AG04450 (cell line): ENCODE measurements around the gene FAM78B. TPM values are rescaled to one million over a fixed set of nuclear protein-coding genes. Genes with fewer than 3 reads are reported as not detected.

Source experiments
- CTCF ChIA-PET: fragments of 300-600, 350-600 bp; formaldehyde crosslinking; extraction: SDS; loops from one replicate; lab custom pipeline; 2022; ENCODE audit warnings: antibody characterized with exemption, inconsistent platforms; lab: Charles Lee
- POLR2A ChIA-PET: fragments of 350-600 bp; formaldehyde crosslinking; extraction: SDS; loops from one replicate; lab custom pipeline; 2021; ENCODE audit warnings: antibody characterized with exemption, inconsistent platforms; lab: Yijun Ruan, JAX
- DNase-seq: peaks from one replicate; pipeline ENCODE4 v3.0.0-alpha.2; 2011; ENCODE audit warnings: low read depth, low spot score
- H3K27ac ChIP-seq: one replicate; pipeline ENCODE4 v1.5.1; 2012; ENCODE audit warnings: low read depth, low read length, control low read depth
- H3K27me3 ChIP-seq: one replicate; pipeline ENCODE4 v1.6.0; 2012; ENCODE audit warnings: low read length; ENCODE audit not compliant: control insufficient read depth, insufficient read depth
- H3K4me3 ChIP-seq: 2 replicates; pipeline ENCODE4 v1.5.1; 2011; ENCODE audit warnings: mild to moderate bottlenecking, low read depth, low read length, control low read depth
- H3K9me3 ChIP-seq: 2 replicates; pipeline ENCODE4 v1.5.1; 2012; ENCODE audit warnings: low read length; ENCODE audit not compliant: control insufficient read depth, insufficient read depth
- CTCF ChIP-seq: IDR thresholded peaks from 2 replicates; pipeline ENCODE4 v1.5.1; 2011; ENCODE audit warnings: low read depth, low read length, control low read depth, inconsistent platforms
- polyA plus RNA-seq: library from polyadenylated mRNA; depleted of rRNA; stranded (reverse); fragments of >200 nt; gene quantifications from 2 replicates; pipeline ENCODE4 v1.2.3, GENCODE V29; 2011

FAM78B gene
- polyA plus RNA-seq, 1 experiment, result 0.05 TPM

- CTCF ChIA-PET, result no interaction called here
- no peak overlapping the region for H3K4me3 ChIP-seq
- H3K27ac ChIP-seq, result no peak overlapping the region
- TF ChIP-seq CTCF, result no peak
- POLR2A ChIA-PET, result no interaction called here
- peaks cover 14% of the 10 kb centered on the region for H3K9me3 ChIP-seq
- DNase-seq, result no peak
- no peaks in the 10 kb centered on the region for H3K27me3 ChIP-seq
Measured at GRCh38 chr1:166156674-166157073, 10.1 kb downstream of the FAM78B start.

GRCh38 chr1:166155108-166155507 is 11.7 kb downstream of the FAM78B start:
- peaks cover 14% of the 10 kb centered on the region for H3K9me3 ChIP-seq
- no peak for TF ChIP-seq CTCF
- no peak for DNase-seq
- H3K27me3 ChIP-seq, result no peaks in the 10 kb centered on the region
- H3K4me3 ChIP-seq, result no peak overlapping the region
- POLR2A ChIA-PET, result no interaction called here
- no peak overlapping the region for H3K27ac ChIP-seq
- CTCF ChIA-PET, result no interaction called here

- CTCF ChIA-PET, result no interaction called here
- POLR2A ChIA-PET, result no interaction called here
- H3K9me3 ChIP-seq, result peaks cover 14% of the 10 kb centered on the region
- no peak for TF ChIP-seq CTCF
- H3K4me3 ChIP-seq, result no peak overlapping the region
- H3K27ac ChIP-seq, result no peak overlapping the region
- H3K27me3 ChIP-seq, result no peaks in the 10 kb centered on the region
- DNase-seq, result no peak
Measured at GRCh38 chr1:166153525-166154314, 13.1 kb downstream of the FAM78B start.

- ChIA-PET POLR2A (no interaction called here), CTCF (no interaction called here)
- Histone ChIP-seq H3K4me3 (no peak overlapping the region), H3K27ac (no peak overlapping the region), H3K27me3 (no peaks in the 10 kb centered on the region), H3K9me3 (peaks cover 14% of the 10 kb centered on the region)
- no peak for TF ChIP-seq CTCF
- no peak for DNase-seq
Measured at GRCh38 chr1:166152978-166153377, 13.8 kb downstream of the FAM78B start.

- H3K4me3 ChIP-seq, result no peak overlapping the region
- CTCF ChIA-PET, result no interaction called here
- no peak for TF ChIP-seq CTCF
Measured at GRCh38 chr1:166151804-166152203, 15.0 kb downstream of the FAM78B start.

More at GRCh38 chr1:166151804-166152203, 15.0 kb downstream of the FAM78B start:
- H3K9me3 ChIP-seq, result peaks cover 14% of the 10 kb centered on the region
- no peak for DNase-seq
- POLR2A ChIA-PET, result no interaction called here
- no peaks in the 10 kb centered on the region for H3K27me3 ChIP-seq
- no peak overlapping the region for H3K27ac ChIP-seq
